GM21447 (cell line): ENCODE measurements around the gene AHRR.

ENCODE experiments used
- ATAC-seq: cut with Tn5 transposase; IDR thresholded peaks from one replicate; pipeline ENCODE4 v1.9.1; 2021; ENCODE audit not compliant: unreplicated experiment

Gene AHRR

DNA sequence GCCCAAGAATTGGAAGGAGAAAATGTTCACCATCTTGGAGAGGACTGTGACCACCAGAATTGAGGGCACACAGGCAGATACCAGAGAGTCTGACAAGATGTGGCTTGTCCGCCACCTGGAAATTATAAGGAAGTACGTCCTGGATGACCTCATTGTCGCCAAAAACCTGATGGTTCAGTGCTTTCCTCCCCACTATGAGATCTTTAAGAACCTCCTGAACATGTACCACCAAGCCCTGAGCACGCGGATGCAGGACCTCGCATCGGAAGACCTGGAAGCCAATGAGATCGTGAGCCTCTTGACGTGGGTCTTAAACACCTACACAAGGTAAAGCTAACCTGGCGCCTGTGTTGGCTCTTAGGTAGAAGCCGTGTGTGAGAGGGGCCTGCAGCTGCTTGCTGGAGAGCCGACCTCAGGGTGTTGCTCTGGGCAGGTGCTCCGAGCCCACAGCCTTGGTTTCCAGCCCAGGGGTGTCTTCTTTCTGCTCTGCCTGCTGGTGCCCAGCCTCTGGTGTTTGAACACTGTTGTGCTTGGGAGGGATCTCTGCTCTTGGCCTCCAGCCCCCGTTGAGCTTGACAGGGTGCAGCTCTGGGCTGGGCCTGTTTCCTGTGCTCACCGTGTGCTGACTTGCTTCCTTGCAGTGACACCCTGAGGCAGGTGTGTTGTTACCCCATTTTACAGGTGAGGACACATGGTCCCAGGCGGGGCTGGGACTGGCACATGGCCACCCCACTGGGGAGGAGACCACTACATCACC lies 132.4 kb downstream of the AHRR start:
- no peak for ATAC-seq

GRCh38 chr5:454936-455335 lies 133.4 kb downstream of the AHRR start:
- no peak for ATAC-seq

DNA sequence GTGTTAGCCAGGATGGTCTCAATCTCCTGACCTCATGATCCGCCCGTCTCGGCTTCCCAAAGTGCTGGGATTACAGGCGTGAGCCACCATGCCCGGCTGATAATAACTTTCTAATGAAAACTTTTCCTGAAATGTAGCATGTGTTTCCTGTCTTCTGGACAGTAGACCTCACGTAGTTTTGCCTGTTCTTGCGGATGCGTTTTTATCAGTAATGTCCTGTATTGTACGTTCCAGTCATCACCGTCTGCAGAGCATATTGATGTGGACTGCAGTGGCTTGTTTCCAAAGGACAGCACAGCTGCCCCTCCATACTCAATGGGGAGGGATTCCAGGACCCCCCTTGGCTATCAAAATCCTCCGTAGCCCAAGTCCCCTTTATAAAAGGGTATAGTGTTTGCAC lies 134.3 kb downstream of the AHRR start:
- no peak for ATAC-seq

DNA sequence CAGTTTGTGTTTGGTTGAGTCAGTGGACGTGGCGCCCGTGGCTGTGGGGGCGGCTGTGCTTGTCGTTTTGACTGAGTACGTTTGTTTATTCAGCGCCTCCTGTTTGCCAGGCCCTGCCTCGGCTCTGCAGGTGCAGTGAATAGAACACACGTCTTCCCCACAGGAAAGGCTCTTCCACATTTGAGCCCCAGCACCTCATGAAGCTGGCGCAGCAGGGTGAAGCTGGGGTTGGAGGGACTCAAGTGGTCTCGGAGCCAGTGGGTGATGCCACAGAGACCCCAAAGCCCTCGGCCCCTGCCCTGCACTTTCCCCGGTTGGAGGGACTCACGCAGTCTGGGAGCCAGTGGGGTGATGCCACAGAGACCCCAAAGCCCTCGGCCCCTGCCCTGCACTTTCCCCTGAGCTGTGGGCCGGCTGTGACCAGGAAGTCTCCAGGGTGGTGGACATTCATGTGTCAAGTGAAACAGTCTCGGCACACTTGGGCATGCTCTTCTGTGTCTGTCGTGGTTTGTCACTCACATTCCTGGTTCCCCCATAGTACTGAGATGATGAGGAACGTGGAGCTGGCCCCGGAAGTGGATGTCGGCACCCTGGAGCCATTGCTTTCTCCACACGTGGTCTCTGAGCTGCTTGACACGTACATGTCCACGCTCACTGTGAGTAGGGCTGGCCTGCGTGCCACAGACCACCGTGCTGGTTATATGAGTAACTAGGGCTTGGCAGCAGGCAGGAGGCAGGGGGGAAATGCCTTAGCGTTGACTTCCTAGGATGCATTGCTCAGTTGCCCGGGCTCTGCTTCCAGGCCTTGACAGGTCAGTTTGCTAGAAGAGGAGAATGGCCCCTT lies 135.1 kb downstream of the AHRR start:
- no peak for ATAC-seq

- ATAC-seq: no peak
Observed at GRCh38 chr5:457195-457961, 135.9 kb downstream of the AHRR start.

- peak; percentile 55 for ATAC-seq
Observed at GRCh38 chr5:458547-459353, 137.2 kb downstream of the AHRR start.

DNA sequence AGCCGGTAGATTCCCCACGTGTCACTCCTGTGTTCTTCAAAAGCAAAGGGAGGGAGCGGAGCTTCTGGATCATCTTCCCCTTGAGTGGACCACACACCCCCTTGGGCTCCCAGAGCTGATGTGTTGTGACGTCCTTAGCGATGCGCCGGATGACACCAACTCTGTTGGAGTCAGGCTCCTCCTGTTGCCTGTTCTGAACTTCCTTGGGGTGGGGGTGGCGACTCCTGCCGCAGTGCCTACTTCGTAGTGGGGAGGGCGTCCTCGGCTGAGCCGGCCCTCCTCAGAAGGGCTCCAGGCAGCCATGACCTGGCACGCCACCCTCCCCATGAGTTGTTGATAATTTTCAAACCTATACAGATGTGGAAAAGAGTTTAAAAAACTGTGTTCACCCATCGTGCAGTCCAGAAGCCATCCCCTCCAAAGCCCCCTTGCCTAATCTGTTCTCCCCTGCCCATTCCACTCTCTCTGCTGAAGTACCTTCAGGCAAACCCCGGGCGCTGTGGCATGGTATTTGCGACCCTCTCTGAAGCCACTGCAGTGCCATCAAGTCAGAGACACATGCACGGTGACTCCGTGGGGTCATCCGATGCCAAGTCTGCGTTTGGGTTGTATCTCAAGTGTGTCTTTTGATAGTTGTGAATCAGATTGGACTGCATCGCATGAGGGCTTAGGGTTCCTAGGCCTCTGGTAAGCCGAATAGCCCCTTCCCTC lies 138.2 kb downstream of the AHRR start:
- ATAC-seq: no peak

- no peak for ATAC-seq
Observed at GRCh38 chr5:460273-460625, 138.7 kb downstream of the AHRR start.

GRCh38 chr5:462051-462481 lies 140.6 kb downstream of the AHRR start:
- no peak for ATAC-seq

DNA sequence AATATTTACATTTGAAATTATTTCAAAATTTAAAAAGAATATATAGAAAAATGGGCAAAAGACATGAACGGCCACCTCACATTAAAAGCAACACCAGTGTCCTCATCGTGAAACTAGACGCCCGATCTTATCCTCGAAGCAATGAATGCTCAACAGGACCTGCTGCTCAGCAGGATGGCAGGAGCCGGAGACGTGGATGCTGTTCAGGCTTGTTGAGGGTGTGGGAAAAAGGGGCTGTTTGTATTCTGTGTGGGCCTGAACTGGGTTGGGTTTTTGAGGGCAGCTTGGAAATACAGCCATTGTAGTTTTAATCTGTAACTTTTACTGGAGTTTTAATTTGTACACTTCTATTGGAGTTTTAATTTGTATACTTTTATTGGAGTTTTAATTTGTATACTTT lies 141.8 kb downstream of the AHRR start:
- no peak for ATAC-seq

DNA sequence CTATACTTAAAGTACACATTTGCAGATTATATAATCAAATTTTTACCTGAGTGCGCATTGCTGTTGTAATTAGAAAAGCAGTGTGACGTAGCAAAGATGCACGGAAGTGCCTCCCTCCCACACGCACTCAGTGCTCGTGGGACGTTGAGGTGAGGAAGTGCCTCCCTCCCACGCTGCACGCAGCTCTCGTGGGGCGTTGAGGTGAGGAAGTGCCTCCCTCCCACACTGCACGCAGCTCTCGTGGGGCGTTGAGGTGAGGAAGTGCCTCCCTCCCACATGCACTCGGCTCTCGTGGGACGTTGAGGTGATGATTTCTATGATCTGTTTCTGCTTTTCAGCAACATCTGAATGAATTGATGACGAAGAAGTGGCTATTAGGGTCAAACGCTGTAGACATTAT lies 142.4 kb downstream of the AHRR start:
- no peak for ATAC-seq

- no peak for ATAC-seq
Observed at GRCh38 chr5:464446-464842, 142.9 kb downstream of the AHRR start.

DNA sequence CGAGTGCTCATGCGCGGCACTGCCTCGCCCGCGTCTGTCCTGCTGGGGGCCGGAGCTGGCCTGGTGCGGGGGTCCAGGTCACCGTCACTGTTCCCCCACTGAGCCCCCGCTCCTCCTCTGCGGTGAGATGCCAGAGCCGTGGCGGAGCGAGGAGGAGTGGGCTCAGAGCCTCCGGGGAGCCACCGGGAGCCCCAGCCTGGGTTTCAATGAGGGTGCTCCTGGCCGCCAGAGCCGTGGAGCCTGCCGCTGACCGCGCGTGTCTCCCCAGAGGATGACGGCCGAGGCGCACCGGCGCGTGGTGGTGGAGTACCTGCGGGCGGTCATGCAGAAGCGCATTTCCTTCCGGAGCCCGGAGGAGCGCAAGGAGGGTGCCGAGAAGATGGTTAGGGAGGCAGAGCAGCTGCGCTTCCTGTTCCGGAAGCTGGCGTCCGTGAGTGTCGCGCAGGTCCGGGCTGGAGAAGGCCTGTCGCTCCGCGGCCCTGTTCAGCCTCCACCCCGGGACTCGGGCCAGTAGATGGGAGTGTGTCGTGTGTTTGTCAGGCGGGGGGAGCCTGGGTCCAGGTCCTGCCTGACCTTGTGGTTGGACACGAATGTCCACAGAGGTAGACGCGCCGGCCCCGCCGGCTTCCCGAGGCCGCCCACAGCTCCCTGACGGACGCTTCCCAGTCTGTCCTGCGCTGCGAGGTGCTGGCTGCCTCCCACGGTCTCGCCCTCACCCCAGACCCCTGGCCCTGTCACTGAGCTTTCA lies 143.5 kb downstream of the AHRR start:
- no peak for ATAC-seq

DNA sequence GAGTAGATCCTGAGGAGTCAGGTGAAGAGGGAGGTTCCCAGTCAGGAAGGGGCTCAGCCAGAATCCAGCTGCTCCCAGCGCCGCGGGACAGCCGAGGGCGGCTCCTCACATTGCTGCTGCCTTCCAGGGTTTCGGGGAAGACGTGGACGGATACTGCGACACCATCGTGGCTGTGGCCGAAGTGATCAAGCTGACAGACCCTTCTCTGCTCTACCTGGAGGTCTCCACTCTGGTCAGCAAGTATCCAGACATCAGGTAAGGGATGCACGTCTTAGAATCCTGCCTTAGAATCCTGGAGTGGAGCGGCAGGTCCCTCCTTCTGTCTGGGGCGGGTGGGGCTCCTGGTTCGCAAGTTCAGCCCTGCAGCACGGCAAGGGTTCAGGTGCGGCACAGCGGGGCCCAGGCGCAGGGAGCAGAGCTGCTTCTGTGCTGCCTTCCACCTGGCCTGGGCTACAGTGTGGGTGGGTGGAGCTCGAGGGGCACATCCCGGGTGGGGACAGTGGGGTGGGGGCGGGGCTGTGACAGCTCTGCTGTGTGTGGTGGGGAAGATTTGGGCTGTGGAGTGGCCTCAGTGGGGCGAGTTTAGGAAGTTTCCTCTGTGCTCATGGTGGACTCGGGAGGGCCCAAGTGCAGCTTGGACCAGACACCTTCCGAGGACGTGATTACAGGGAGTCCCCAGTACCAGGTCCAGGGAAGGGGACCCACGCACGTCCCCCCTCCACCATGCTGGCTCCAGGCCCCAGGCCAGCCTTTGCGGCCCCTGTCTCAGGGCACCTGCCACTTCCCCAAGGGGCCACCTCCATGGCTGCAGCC lies 144.3 kb downstream of the AHRR start:
- ATAC-seq: no peak

- ATAC-seq: no peak
Observed at GRCh38 chr5:466661-467310, 145.3 kb downstream of the AHRR start.

- ATAC-seq: no peak
Observed at GRCh38 chr5:468401-468800, 146.9 kb downstream of the AHRR start.

- ATAC-seq: no peak
Observed at GRCh38 chr5:469752-470483, 148.4 kb downstream of the AHRR start.
